K562 (cell line): ENCODE data around the gene IGSF9. TPM values are rescaled to one million over a fixed set of nuclear protein-coding genes. Genes with fewer than 3 reads are reported as not detected.

ENCODE experiments used
- FOXM1 ChIP-seq, 2 experiments: fragments of 450-650 bp in 1 of 2; sonication (generic) in 1 of 2; formaldehyde crosslinking in 1 of 2; IDR thresholded peaks; 2 replicates each; pipeline versions ENCODE4 v1.6.1 to v1.9.0; 2017 to 2022; ENCODE audit warnings: low read depth in 2 of 2, mild to moderate bottlenecking in 2 of 2, missing genetic modification reagents in 1 of 2, moderate library complexity in 1 of 2
- GABPB1 ChIP-seq: sonication (generic); formaldehyde crosslinking; IDR thresholded peaks from 2 replicates; pipeline ENCODE4 v1.8.0; 2022; ENCODE audit warnings: mild to moderate bottlenecking, missing genetic modification reagents
- LEF1 ChIP-seq: fragments of 450-650 bp; IDR thresholded peaks from 2 replicates; pipeline ENCODE4 v1.6.1; 2016; ENCODE audit warnings: mild to moderate bottlenecking
- MCM2 ChIP-seq: fragments of 450-650 bp; IDR thresholded peaks from 2 replicates; pipeline ENCODE4 v1.6.1; 2017; ENCODE audit warnings: low read depth, mild to moderate bottlenecking
- OTX1 ChIP-seq: fragments of 450-650 bp; formaldehyde crosslinking; IDR thresholded peaks from 2 replicates; pipeline ENCODE4 v1.4.0; 2022; ENCODE audit warnings: mild to moderate bottlenecking
- PHB2 ChIP-seq: fragments of 450-650 bp; IDR thresholded peaks from 2 replicates; pipeline ENCODE4 v1.6.1; 2017; ENCODE audit warnings: low read depth
- RB1 ChIP-seq: fragments of 450-650 bp; IDR thresholded peaks from 2 replicates; pipeline ENCODE4 v1.6.1; 2017; ENCODE audit warnings: low read depth, mild to moderate bottlenecking
- RREB1 ChIP-seq: fragments of 250-450 bp; sonication (Bioruptor Pico); IDR thresholded peaks from 2 replicates; pipeline ENCODE4 v1.4.0; 2020
- SMARCA4 ChIP-seq: fragments of 450-650 bp; IDR thresholded peaks from 2 replicates; pipeline ENCODE4 v1.6.1; 2016
- SMARCE1 ChIP-seq: fragments of 450-650 bp; IDR thresholded peaks from 2 replicates; pipeline ENCODE4 v1.7.1; 2016; ENCODE audit warnings: mild to moderate bottlenecking
- ZBTB17 ChIP-seq: fragments of 450-650 bp; formaldehyde crosslinking; IDR thresholded peaks from 2 replicates; pipeline ENCODE4 v1.4.0; 2020; ENCODE audit warnings: mild to moderate bottlenecking
- ZNF507 ChIP-seq: conservative IDR thresholded peaks from 2 replicates; pipeline ENCODE4 v1.6.1; 2017; ENCODE audit warnings: missing genetic modification characterization, missing compliant biosample characterization
- ZNF57 ChIP-seq: fragments of 450-650 bp; formaldehyde crosslinking; IDR thresholded peaks from 2 replicates; pipeline ENCODE4 v1.4.0; 2020; ENCODE audit warnings: mild to moderate bottlenecking, moderate library complexity
- ZNF644 ChIP-seq: fragments of 200-800 bp; sonication (Bioruptor generic); IDR thresholded peaks from 2 replicates; pipeline ENCODE4 v1.6.1; 2016; ENCODE audit warnings: low read depth, missing genetic modification characterization, missing compliant biosample characterization
- ZNF668 ChIP-seq: fragments of 250-450 bp; sonication (Bioruptor Pico); IDR thresholded peaks from 2 replicates; pipeline ENCODE4 v1.8.0; 2022; ENCODE audit warnings: mild to moderate bottlenecking, inconsistent platforms
- ZNF766 ChIP-seq: fragments of 200-800 bp; sonication (Bioruptor generic); conservative IDR thresholded peaks from 2 replicates; pipeline ENCODE4 v1.6.1; 2016; ENCODE audit warnings: missing genetic modification characterization, missing compliant biosample characterization
- polyA plus RNA-seq, 8 experiments: library from polyadenylated mRNA; depleted of rRNA in 4 of 8; stranded (reverse) in 5 of 8; unstranded in 3 of 8; fragments of >200 nt; fragmentation: Nextera tagmentation in 2 of 8; fragmentation: Illumina TruSeq in 1 of 8; extraction: Ambion mirVana in 2 of 8; extraction: Trizol in 1 of 8; gene quantifications; 2 replicates each; pipeline versions ENCODE4 v1.2.1 to v1.2.3, GENCODE V29; 2011 to 2014; ENCODE audit warnings: inconsistent platforms in 1 of 8, missing spikeins in 1 of 8
- total RNA-seq, 7 experiments: library from RNA; depleted of rRNA in 6 of 7; stranded (reverse); fragments of >200 nt in 6 of 7; fragmentation: Illumina TruSeq in 2 of 7; extraction: Trizol in 2 of 7; gene quantifications; 2 replicates each; pipeline versions ENCODE4 v1.2.1 to v1.2.3, GENCODE V29; 2011 to 2021; ENCODE audit warnings: low replicate concordance in 1 of 7
- TF ChIP-seq, protein P1 (sequence below): sonication (generic); formaldehyde crosslinking; IDR thresholded peaks from 2 replicates; pipeline ENCODE4 v1.8.1; 2023; ENCODE audit warnings: mild to moderate bottlenecking, missing genetic modification reagents
- TF ChIP-seq, protein P2 (sequence below): sonication (generic); formaldehyde crosslinking; IDR thresholded peaks from 2 replicates; pipeline ENCODE4 v1.8.0; 2022; ENCODE audit warnings: missing genetic modification reagents, mild to moderate bottlenecking, moderate library complexity, borderline replicate concordance
- TF ChIP-seq, protein P3 (sequence below), 2 experiments: fragments of 200-800 bp in 1 of 2; sonication (Bioruptor generic) in 1 of 2; sonication (generic) in 1 of 2; formaldehyde crosslinking in 1 of 2; IDR thresholded peaks in 1 of 2; conservative IDR thresholded peaks in 1 of 2; 2 replicates each; pipeline versions ENCODE4 v1.5.0 to v1.6.1; 2016 to 2020; ENCODE audit warnings: missing compliant biosample characterization in 1 of 2, missing genetic modification characterization in 1 of 2, missing genetic modification reagents in 1 of 2

Gene IGSF9
- total and polyA plus RNA-seq, 9 of the 15 experiments (the other 6 are each of a cell fraction or from before 2014, with no cell fraction given): 0.03 to 0.29 (median 0.07) TPM; not detected in 1

GRCh38 chr1:159957824-159958268, 12.4 kb upstream of the IGSF9 start (continued):
- TF ChIP-seq, protein P1, sequence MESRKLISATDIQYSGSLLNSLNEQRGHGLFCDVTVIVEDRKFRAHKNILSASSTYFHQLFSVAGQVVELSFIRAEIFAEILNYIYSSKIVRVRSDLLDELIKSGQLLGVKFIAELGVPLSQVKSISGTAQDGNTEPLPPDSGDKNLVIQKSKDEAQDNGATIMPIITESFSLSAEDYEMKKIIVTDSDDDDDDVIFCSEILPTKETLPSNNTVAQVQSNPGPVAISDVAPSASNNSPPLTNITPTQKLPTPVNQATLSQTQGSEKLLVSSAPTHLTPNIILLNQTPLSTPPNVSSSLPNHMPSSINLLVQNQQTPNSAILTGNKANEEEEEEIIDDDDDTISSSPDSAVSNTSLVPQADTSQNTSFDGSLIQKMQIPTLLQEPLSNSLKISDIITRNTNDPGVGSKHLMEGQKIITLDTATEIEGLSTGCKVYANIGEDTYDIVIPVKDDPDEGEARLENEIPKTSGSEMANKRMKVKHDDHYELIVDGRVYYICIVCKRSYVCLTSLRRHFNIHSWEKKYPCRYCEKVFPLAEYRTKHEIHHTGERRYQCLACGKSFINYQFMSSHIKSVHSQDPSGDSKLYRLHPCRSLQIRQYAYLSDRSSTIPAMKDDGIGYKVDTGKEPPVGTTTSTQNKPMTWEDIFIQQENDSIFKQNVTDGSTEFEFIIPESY: no peak
- 0 out of 2 replicates have a peak, but pooled peaks have one; percentile 62 for TF ChIP-seq LEF1
- peak; percentile 45; the same call in 1 of the 2 replicates for TF ChIP-seq ZNF766
- TF ChIP-seq FOXM1 (IDR thresholded peaks at IDR 0.05; ENCODE audit: low read depth): peak; percentile 80
- no peak for TF ChIP-seq FOXM1 (CRISPR knock-in tag; IDR thresholded peaks at IDR 0.05; ENCODE audit: low read depth)
- TF ChIP-seq SMARCA4: peak; percentile 93
- TF ChIP-seq ZNF507: no peak
- 0 out of 2 replicates have a peak, but pooled peaks have one; percentile 32 for TF ChIP-seq ZBTB17 (CRISPR knock-in tag)
- TF ChIP-seq ZNF57 (CRISPR knock-in tag): no peak
- peak; percentile 81; the same call in 1 of the 2 replicates for TF ChIP-seq PHB2
- peak; percentile 82 for TF ChIP-seq SMARCE1
- TF ChIP-seq ZNF668 (CRISPR knock-in tag): no peak
- TF ChIP-seq OTX1: no peak
- TF ChIP-seq MCM2: no peak
- no peak for TF ChIP-seq GABPB1 (CRISPR knock-in tag)
- TF ChIP-seq, protein P2, sequence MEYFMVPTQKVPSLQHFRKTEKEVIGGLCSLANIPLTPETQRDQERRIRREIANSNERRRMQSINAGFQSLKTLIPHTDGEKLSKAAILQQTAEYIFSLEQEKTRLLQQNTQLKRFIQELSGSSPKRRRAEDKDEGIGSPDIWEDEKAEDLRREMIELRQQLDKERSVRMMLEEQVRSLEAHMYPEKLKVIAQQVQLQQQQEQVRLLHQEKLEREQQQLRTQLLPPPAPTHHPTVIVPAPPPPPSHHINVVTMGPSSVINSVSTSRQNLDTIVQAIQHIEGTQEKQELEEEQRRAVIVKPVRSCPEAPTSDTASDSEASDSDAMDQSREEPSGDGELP (CRISPR knock-in tag): peak; percentile 77; the same call in 1 of the 2 replicates
- no peak for TF ChIP-seq RB1
- 0 out of 2 replicates have a peak, but pooled peaks have one; percentile 32 for TF ChIP-seq ZNF644 (tag)
- TF ChIP-seq, protein P3, sequence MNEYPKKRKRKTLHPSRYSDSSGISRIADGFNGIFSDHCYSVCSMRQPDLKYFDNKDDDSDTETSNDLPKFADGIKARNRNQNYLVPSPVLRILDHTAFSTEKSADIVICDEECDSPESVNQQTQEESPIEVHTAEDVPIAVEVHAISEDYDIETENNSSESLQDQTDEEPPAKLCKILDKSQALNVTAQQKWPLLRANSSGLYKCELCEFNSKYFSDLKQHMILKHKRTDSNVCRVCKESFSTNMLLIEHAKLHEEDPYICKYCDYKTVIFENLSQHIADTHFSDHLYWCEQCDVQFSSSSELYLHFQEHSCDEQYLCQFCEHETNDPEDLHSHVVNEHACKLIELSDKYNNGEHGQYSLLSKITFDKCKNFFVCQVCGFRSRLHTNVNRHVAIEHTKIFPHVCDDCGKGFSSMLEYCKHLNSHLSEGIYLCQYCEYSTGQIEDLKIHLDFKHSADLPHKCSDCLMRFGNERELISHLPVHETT (CRISPR knock-in tag; conservative IDR thresholded peaks at IDR 0.05 in 1 of 2, IDR thresholded peaks at IDR 0.05 in 1 of 2): 0 out of 4 replicates have a peak, but pooled peaks of 1 of the 2 experiments have one; percentile 47
- TF ChIP-seq RREB1 (CRISPR knock-in tag): no peak
